Caco-2 (cell line): ENCODE measurements around the gene GUSB. TPM values are rescaled to one million over a fixed set of nuclear protein-coding genes. Genes with fewer than 3 reads are reported as not detected.
"Not testable (repeated sequence)": the region's sequence is repeated elsewhere in the genome, so short reads cannot be mapped to it uniquely, and the experiment has no call there.

Source experiments
- Bru-seq: library from RNA; stranded (reverse); fragments of 400-500 nt; gene quantifications from one replicate; lab custom pipeline; 2021; lab: Mats Ljungman, UMichigan
- BruChase-seq, 2 experiments: library from RNA; stranded (reverse); fragments of 400-500 nt; gene quantifications; one replicate each; lab custom pipeline; 2021; lab: Mats Ljungman, UMichigan
- BruUV-seq: library from RNA; stranded (reverse); fragments of 400-500 nt; replicated peaks from 2 replicates; lab custom pipeline; 2021; lab: Mats Ljungman, UMichigan
- CTCF ChIA-PET: fragments of 300-600 bp; sonication (Branson Sonifier 250); formaldehyde crosslinking; loops from one replicate; lab custom pipeline; 2022; ENCODE audit warnings: antibody characterized with exemption; lab: Charles Lee
- POLR2A ChIA-PET: fragments of 300-600 bp; sonication (Branson Sonifier 250); formaldehyde crosslinking; loops from one replicate; lab custom pipeline; 2022; ENCODE audit warnings: antibody characterized with exemption; lab: Charles Lee
- DNase-seq, 2 experiments: peaks; one replicate each; pipeline versions ENCODE4 v3.0.0 to v3.0.0-alpha.2; 2020 to 2022
- H3K27me3 ChIP-seq: replicated peaks from 2 replicates; pipeline ENCODE4 v1.6.0; 2011; ENCODE audit warnings: low read length; ENCODE audit not compliant: control insufficient read depth, insufficient read depth
- H3K36me3 ChIP-seq: 2 replicates; pipeline ENCODE4 v1.5.1; 2011; ENCODE audit warnings: low read length; ENCODE audit not compliant: control insufficient read depth, insufficient read depth
- H3K4me1 ChIP-seq: fragments of 250-450 bp; sonication (Bioruptor Pico); 2 replicates; pipeline ENCODE4 v1.5.1; 2020; ENCODE audit warnings: mild to moderate bottlenecking
- H3K4me3 ChIP-seq: 2 replicates; pipeline ENCODE4 v1.5.1; 2011; ENCODE audit warnings: low read depth, mild to moderate bottlenecking, control low read depth, low read length
- H3K9me3 ChIP-seq: fragments of 250-450 bp; sonication (Bioruptor Pico); 2 replicates; pipeline ENCODE4 v1.5.1; 2020; ENCODE audit warnings: mild to moderate bottlenecking, moderate library complexity
- H3K27ac Mint-ChIP-seq: one replicate; pipeline ENCODE4 v1.8.0; 2022; ENCODE audit warnings: mixed read lengths; ENCODE audit not compliant: unreplicated experiment
- H3K27me3 Mint-ChIP-seq: one replicate; pipeline ENCODE4 v1.8.0; 2022; ENCODE audit warnings: mixed read lengths; ENCODE audit not compliant: insufficient read depth, unreplicated experiment
- H3K36me3 Mint-ChIP-seq: one replicate; pipeline ENCODE4 v1.8.0; 2022; ENCODE audit warnings: mild to moderate bottlenecking, mixed read lengths; ENCODE audit not compliant: insufficient read depth, unreplicated experiment
- H3K4me1 Mint-ChIP-seq: one replicate; pipeline ENCODE4 v1.8.0; 2022; ENCODE audit warnings: low read depth, mixed read lengths; ENCODE audit not compliant: unreplicated experiment
- H3K4me3 Mint-ChIP-seq: one replicate; pipeline ENCODE4 v1.8.0; 2022; ENCODE audit warnings: mild to moderate bottlenecking, moderate library complexity, mixed read lengths; ENCODE audit not compliant: unreplicated experiment
- H3K9me3 Mint-ChIP-seq: one replicate; pipeline ENCODE4 v1.8.0; 2022; ENCODE audit warnings: mixed read lengths; ENCODE audit not compliant: unreplicated experiment
- CTCF ChIP-seq, 2 experiments: fragments of 200-600 bp in 1 of 2; IDR thresholded peaks; 1 replicate in 1 of 2; 2 replicates in 1 of 2; pipeline versions ENCODE4 v1.5.1 to v1.8.0; 2011 to 2022; ENCODE audit warnings: antibody characterized with exemption in 1 of 2, control low read depth in 1 of 2, inconsistent platforms in 1 of 2, low read depth in 1 of 2, low read length in 1 of 2, mild to moderate bottlenecking in 1 of 2, moderate library complexity in 1 of 2; ENCODE audit not compliant: insufficient read depth in 1 of 2, severe bottlenecking in 1 of 2, unreplicated experiment in 1 of 2
- intact Hi-C: fragments of 100-400 bp; cut with micrococcal nuclease; formaldehyde crosslinking; loops from one replicate; pipeline ENCODE4 v1.10.0; 2022; ENCODE audit not compliant: unreplicated experiment
- long read RNA-seq: library from polyadenylated mRNA; stranded (forward); transcript quantifications from one replicate; pipeline ENCODE4 v2.0.0, GENCODE V29; 2022
- total RNA-seq: library from RNA; stranded (reverse); gene quantifications from 2 replicates; pipeline ENCODE4 v1.2.3, GENCODE V29; 2022

GUSB gene
- total RNA-seq: 71.3 and 80.0 TPM in 2 replicates
- Bru-seq, nascent RNA: percentile 67 among the genes with signal in this experiment
- BruChase-seq, experiment 1, labeled RNA remaining after a 2-hour chase: percentile 69 among the genes with signal in this experiment
- BruChase-seq, experiment 2, labeled RNA remaining after a 6-hour chase: percentile 70 among the genes with signal in this experiment
- long read RNA-seq, transcript GUSB-201 (12 exons, 2,300 nt): major isoform, 85 of 240 reads
- long read RNA-seq, partial matches to known transcripts: 17 of 240 reads
- long read RNA-seq, other reads (novel, unspliced or antisense): 137 of 240 reads

GRCh38 chr7:65981965-65982792 is at the start of gene GUSB:
TSS of gene GUSB (minus strand) at chr7:65982213. CDS start at chr7:65982183, 30 bp downstream.
- no peak for TF ChIP-seq CTCF (IDR thresholded peaks at IDR 0.05; ENCODE audit: insufficient read depth in 1 of 2, low read depth in 1 of 2, low read length in 1 of 2, severe bottlenecking in 1 of 2, unreplicated experiment in 1 of 2)
- Histone ChIP-seq H3K27me3 (no peaks in the 10 kb centered on the region), H3K4me1 (peaks cover 9% of the 10 kb centered on the region), H3K9me3 (no peaks in the 10 kb centered on the region), H3K4me3 (peak within 1 kb of the TSS; percentile 68), H3K36me3 (no peaks in the 10 kb centered on the region)
- H3K4me1 Mint-ChIP-seq: no peaks in the 10 kb centered on the region
- peaks cover 7% of the 10 kb centered on the region for H3K36me3 Mint-ChIP-seq
- H3K4me3 Mint-ChIP-seq: peak within 1 kb of the TSS; percentile 67
- H3K9me3 Mint-ChIP-seq: no peaks in the 10 kb centered on the region
- POLR2A ChIA-PET: no interaction called here
- BruUV-seq: no TSS peak
- peak; percentile 92 to 95 for DNase-seq
- H3K27ac Mint-ChIP-seq: peak within 1 kb of the TSS; percentile 23
- H3K27me3 Mint-ChIP-seq: no peaks in the 10 kb centered on the region
- intact Hi-C loops: loop anchor here (2.0 kb wide), 1 partner anchor 33 kb away; no protein-coding TSS in a partner anchor
- CTCF ChIA-PET: interaction anchor here (0.7 kb wide), 1 partner anchor 212 kb away, joined by 5 read pairs; no protein-coding TSS in a partner anchor

- H3K27me3 Mint-ChIP-seq, H3K27me3 ChIP-seq, H3K4me3 ChIP-seq, H3K9me3 ChIP-seq, H3K4me1 ChIP-seq, H3K9me3 Mint-ChIP-seq, DNase-seq, H3K36me3 ChIP-seq, H3K27ac Mint-ChIP-seq, CTCF ChIA-PET, BruUV-seq, H3K4me3 Mint-ChIP-seq, intact Hi-C loops, H3K36me3 Mint-ChIP-seq, H3K4me1 Mint-ChIP-seq: not testable (repeated sequence)
- POLR2A ChIA-PET: interaction anchor here (0.7 kb wide), 1 partner anchor 111 kb away, joined by 6 read pairs; no protein-coding TSS in a partner anchor
Measured at GRCh38 chr7:66028342-66028741, 46.3 kb upstream of the GUSB start.

GRCh38 chr7:66016131-66016461 is 34.1 kb upstream of the GUSB start:
- ChIA-PET POLR2A (no interaction called here), CTCF (no interaction called here)
- no peaks in the 10 kb centered on the region for H3K4me1 ChIP-seq
- H3K4me3 ChIP-seq: no peak overlapping the region
- H3K27me3 ChIP-seq: no peaks in the 10 kb centered on the region
- Mint-ChIP-seq H3K9me3 (no peaks in the 10 kb centered on the region), H3K27ac (no peak overlapping the region), H3K36me3 (no peaks in the 10 kb centered on the region), H3K4me1 (no peaks in the 10 kb centered on the region), H3K4me3 (no peak overlapping the region), H3K27me3 (no peaks in the 10 kb centered on the region)
- BruUV-seq: no TSS peak
- H3K9me3 ChIP-seq: no peaks in the 10 kb centered on the region
- no peak for TF ChIP-seq CTCF (IDR thresholded peaks at IDR 0.05; ENCODE audit: insufficient read depth in 1 of 2, low read depth in 1 of 2, low read length in 1 of 2, severe bottlenecking in 1 of 2, unreplicated experiment in 1 of 2)
- no peaks in the 10 kb centered on the region for H3K36me3 ChIP-seq
- DNase-seq: no peak
- intact Hi-C loops: no loop called here
